Activated B cell treated with CpG ODN at 0.5 μM for 24 hours (primary cell): ENCODE measurements around the gene MACROD2. TPM values are rescaled to one million over a fixed set of nuclear protein-coding genes. Genes with fewer than 3 reads are reported as not detected.

Source experiments
- ATAC-seq: fragments of 200-7000 bp; cut with Tn5 transposase; one replicate; pipeline ENCODE4 v1.10.0; 2021; ENCODE audit warnings: low read depth, mild to moderate bottlenecking, moderate library complexity
- CTCF ChIA-PET: fragments of 350-600 bp; sonication (Branson Sonifier 250); formaldehyde crosslinking; loops from one replicate; lab custom pipeline; 2021; ENCODE audit warnings: antibody characterized with exemption; lab: Charles Lee
- POLR2A ChIA-PET: fragments of 350-600 bp; sonication (Branson Sonifier 250); formaldehyde crosslinking; loops from one replicate; lab custom pipeline; 2021; ENCODE audit warnings: antibody characterized with exemption; lab: Charles Lee
- DNase-seq: peaks from one replicate; pipeline ENCODE4 v3.0.0; 2022
- H3K27ac Mint-ChIP-seq: one replicate; pipeline ENCODE4 v1.8.0; 2020; ENCODE audit warnings: mixed read lengths
- H3K27me3 Mint-ChIP-seq: one replicate; pipeline ENCODE4 v1.8.0; 2021; ENCODE audit warnings: mixed read lengths
- H3K36me3 Mint-ChIP-seq: one replicate; pipeline ENCODE4 v1.8.0; 2021; ENCODE audit warnings: low read depth, mixed read lengths
- H3K4me1 Mint-ChIP-seq: one replicate; pipeline ENCODE4 v1.8.0; 2021; ENCODE audit warnings: mixed read lengths
- H3K4me3 Mint-ChIP-seq: one replicate; pipeline ENCODE4 v1.8.0; 2020; ENCODE audit warnings: mild to moderate bottlenecking, mixed read lengths
- H3K9me3 Mint-ChIP-seq: one replicate; pipeline ENCODE4 v1.8.0; 2020; ENCODE audit warnings: mixed read lengths
- CTCF ChIP-seq: fragments of 200-600 bp; IDR thresholded peaks from one replicate; pipeline ENCODE4 v1.8.0; 2022; ENCODE audit warnings: antibody characterized with exemption, mild to moderate bottlenecking
- intact Hi-C: fragments of 100-400 bp; cut with micrococcal nuclease; formaldehyde crosslinking; loops from one replicate; pipeline ENCODE4 v1.15.1; 2024
- total RNA-seq: library from RNA; stranded (reverse); gene quantifications from 2 replicates; pipeline ENCODE4 v1.2.3, GENCODE V29; 2022

Gene MACROD2
- total RNA-seq, 1 donor from 2014 or later: 55.1 TPM

- no peak for TF ChIP-seq CTCF
- no peaks in the 10 kb centered on the region for H3K36me3 Mint-ChIP-seq
- POLR2A ChIA-PET: no interaction called here
Observed at GRCh38 chr20:14378326-14378725, 383.0 kb downstream of the MACROD2 start.

GRCh38 chr20:14383335-14383734 lies 388.0 kb downstream of the MACROD2 start:
- POLR2A ChIA-PET: no interaction called here
- DNase-seq (no peak), ATAC-seq (no peak)
- no peaks in the 10 kb centered on the region for H3K36me3 Mint-ChIP-seq
- peaks cover 5% of the 10 kb centered on the region for H3K9me3 Mint-ChIP-seq
- H3K4me1 Mint-ChIP-seq: no peaks in the 10 kb centered on the region
- CTCF ChIA-PET: no interaction called here
- no peak overlapping the region for H3K27ac Mint-ChIP-seq
- TF ChIP-seq CTCF: no peak
- no peaks in the 10 kb centered on the region for H3K27me3 Mint-ChIP-seq
- intact Hi-C loops: no loop called here
- no peak overlapping the region for H3K4me3 Mint-ChIP-seq

More at GRCh38 chr20:14378326-14378725, 383.0 kb downstream of the MACROD2 start:
- H3K27me3 Mint-ChIP-seq: peaks cover 1% of the 10 kb centered on the region
- ATAC-seq (no peak), DNase-seq (no peak)
- no peaks in the 10 kb centered on the region for H3K9me3 Mint-ChIP-seq
- CTCF ChIA-PET: no interaction called here
- H3K27ac Mint-ChIP-seq: no peak overlapping the region
- H3K4me3 Mint-ChIP-seq: no peak overlapping the region
- intact Hi-C loops: no loop called here
- H3K4me1 Mint-ChIP-seq: no peaks in the 10 kb centered on the region

GRCh38 chr20:14384416-14385175 lies 389.3 kb downstream of the MACROD2 start:
- no peak for DNase-seq
- ChIA-PET POLR2A (no interaction called here), CTCF (no interaction called here)
- Mint-ChIP-seq H3K9me3 (peaks cover 5% of the 10 kb centered on the region), H3K27ac (no peak overlapping the region), H3K27me3 (no peaks in the 10 kb centered on the region), H3K4me1 (no peaks in the 10 kb centered on the region), H3K36me3 (no peaks in the 10 kb centered on the region), H3K4me3 (no peak overlapping the region)
- no peak for TF ChIP-seq CTCF
- intact Hi-C loops: no loop called here
- ATAC-seq: no peak

- H3K4me3 Mint-ChIP-seq: no peak overlapping the region
- ChIA-PET CTCF (no interaction called here), POLR2A (no interaction called here)
- intact Hi-C loops: no loop called here
- no peak for TF ChIP-seq CTCF
- ATAC-seq (no peak), DNase-seq (no peak)
- H3K9me3 Mint-ChIP-seq: peaks cover 5% of the 10 kb centered on the region
- H3K4me1 Mint-ChIP-seq: no peaks in the 10 kb centered on the region
- H3K27ac Mint-ChIP-seq: no peak overlapping the region
- no peaks in the 10 kb centered on the region for H3K27me3 Mint-ChIP-seq
- H3K36me3 Mint-ChIP-seq: no peaks in the 10 kb centered on the region
Observed at GRCh38 chr20:14385176-14385740, 389.9 kb downstream of the MACROD2 start.

- no peak overlapping the region for H3K4me3 Mint-ChIP-seq
- no peaks in the 10 kb centered on the region for H3K4me1 Mint-ChIP-seq
- ChIA-PET CTCF (no interaction called here), POLR2A (no interaction called here)
- intact Hi-C loops: no loop called here
- H3K27me3 Mint-ChIP-seq: no peaks in the 10 kb centered on the region
- H3K36me3 Mint-ChIP-seq: no peaks in the 10 kb centered on the region
- H3K27ac Mint-ChIP-seq: no peak overlapping the region
- ATAC-seq (no peak), DNase-seq (no peak)
- TF ChIP-seq CTCF: no peak
- H3K9me3 Mint-ChIP-seq: peaks cover 5% of the 10 kb centered on the region
Observed at GRCh38 chr20:14386726-14387125, 391.4 kb downstream of the MACROD2 start.
